NCI-H146 treated with DMSO at 0.1 percent for 48 hours (cell line): ENCODE results near the gene DGKH.
"Not testable (repeated sequence)": the region's sequence is repeated elsewhere in the genome, so short reads cannot be mapped to it uniquely, and the experiment has no call there.

ENCODE experiments used
- DNase-seq: peaks from one replicate; lab custom pipeline; 2025; ENCODE audit not compliant: unreplicated experiment; lab: John Stamatoyannopoulos, UW

DGKH gene

DNA sequence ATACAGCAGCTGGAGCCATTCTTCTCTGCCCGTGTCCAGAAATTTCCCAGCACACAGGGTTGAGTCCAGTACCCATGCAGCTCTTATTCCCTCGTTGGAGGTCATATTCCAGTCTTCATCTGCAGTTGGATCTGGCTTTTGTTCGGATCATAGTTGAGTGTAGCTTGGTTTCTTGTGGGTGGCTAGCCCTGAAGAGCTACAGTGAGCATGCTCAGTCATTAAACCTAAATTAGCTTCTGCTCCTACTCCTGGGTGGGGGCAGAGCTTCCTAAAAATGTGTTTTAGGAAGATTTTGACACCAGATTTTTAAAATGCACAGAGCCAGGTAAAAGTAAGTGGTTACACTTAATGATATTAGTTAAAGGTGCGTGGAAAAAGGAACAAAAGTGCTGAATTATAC is 64.4 kb downstream of the DGKH start:
- DNase-seq: no peak

DNA sequence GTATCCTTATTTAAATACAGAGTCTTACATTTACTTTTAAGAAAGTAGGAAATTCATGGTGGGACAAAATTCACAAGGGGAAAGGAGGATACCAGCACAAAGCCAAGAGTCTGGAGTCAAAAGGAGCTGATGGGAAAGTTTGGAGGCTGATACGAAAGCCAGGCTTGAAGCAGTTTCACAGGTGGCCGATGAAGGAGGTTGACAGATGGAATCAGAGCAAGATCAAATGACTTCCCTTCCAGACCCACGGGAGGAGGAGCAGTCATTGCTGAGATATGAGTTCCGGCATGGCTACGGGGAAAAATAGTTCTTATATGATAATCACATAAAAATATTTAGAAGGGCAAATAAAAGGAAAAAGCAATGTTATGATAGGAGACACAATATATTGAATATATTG is 65.0 kb downstream of the DGKH start:
- DNase-seq: no peak

GRCh38 chr13:42114278-42114677 is 65.8 kb downstream of the DGKH start:
- no peak for DNase-seq

- DNase-seq: no peak
These were observed 66.5 kb downstream of the DGKH start for GRCh38 chr13:42114912-42115311.

GRCh38 chr13:42116225-42116624 is 67.8 kb downstream of the DGKH start:
- DNase-seq: no peak

DNA sequence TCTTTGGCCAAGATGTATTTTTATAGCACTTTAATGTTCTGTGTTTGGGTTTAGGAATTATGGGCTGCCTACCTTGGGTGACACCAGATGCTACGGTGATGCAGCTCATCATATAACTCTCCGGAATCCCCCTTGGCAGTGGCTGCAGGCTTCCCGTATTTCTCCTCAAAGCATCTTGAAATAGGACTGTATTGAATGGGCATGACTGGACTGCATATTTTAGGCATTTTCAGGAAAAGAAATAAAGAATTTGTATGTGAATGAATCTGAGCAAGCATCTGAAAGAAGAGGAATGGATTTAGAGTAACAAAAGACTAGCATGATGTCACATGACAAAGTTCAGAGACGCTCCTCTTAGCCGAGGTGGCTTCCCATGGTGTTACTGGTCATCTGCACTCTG is 70.6 kb downstream of the DGKH start:
- DNase-seq: no peak

- no peak for DNase-seq
These were observed 71.4 kb downstream of the DGKH start for GRCh38 chr13:42119875-42120274.

GRCh38 chr13:42123600-42123999 is 75.2 kb downstream of the DGKH start:
- no peak for DNase-seq

- DNase-seq: no peak
These were observed 76.6 kb downstream of the DGKH start for GRCh38 chr13:42125046-42125445.

DNA sequence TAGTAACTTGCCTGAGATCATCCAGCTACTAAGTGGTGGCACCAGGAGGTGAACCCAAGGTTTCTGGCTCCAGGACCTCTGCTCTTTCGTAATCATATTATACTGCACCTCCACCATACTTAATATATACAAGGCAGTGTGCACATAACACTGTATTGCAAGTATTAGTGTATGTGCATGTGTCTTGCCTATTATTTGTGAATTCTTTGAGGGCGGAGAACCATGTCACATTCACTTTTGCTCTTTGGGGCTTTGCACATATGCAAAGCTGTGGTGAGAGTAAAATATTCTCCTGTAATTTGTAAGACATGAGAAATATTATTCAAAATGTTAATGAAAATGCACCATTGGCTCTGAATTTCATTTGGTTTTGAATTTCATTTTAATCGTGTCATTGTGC is 78.6 kb downstream of the DGKH start:
- no peak for DNase-seq

DNA sequence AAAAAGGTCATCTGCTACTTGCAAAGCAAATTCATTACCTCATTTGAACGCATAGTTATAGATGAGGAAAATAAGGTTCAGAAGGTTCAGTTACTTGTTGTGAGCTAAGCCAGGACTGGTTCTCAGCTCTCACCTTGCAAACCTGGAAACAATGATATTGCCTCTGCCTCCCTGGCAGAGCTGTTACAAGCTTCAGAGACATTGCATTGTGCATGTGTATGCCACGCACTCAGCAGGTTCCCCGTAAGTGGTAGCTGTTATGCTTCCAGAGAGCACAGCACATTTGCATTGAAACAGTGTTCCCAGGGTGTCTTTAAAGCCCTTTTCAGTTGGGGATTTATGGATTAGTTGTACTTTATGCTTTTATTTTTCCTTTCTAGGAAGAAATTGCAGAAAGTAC is 80.6 kb downstream of the DGKH start:
- no peak for DNase-seq

- no peak for DNase-seq
These were observed 88.1 kb downstream of the DGKH start for GRCh38 chr13:42136518-42136917.

DNA sequence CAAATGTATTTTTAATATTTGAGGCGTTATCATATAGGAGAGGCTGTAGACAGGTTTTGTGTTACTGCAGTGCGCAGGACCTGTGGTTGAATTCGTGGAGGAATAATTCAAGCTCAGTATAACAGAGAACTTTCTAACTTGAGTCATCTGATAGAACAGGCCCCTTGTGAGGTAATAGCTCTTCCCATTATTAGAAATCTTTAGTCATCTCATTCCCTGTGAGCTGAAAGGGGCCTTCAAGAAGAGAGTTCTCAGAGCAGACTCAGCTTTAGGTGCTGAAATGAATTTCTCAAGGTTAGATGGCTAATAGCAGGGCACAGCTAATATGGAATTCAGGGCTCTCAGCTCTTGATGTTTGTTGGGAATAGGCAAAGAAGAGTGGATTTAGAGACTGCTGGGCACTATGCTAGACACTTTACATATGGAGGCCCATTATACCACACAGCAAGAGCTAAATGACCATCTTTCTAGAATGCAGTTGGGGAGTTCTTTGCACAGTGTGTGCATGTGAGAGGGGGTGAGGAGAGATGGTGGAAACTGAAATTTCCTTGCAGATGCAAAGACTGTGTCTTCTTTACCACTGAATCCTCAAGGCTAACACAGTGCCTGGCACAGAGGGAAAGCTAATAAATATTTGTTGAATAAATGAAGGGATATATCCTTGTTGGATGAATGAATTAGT is 89.5 kb downstream of the DGKH start:
- no peak for DNase-seq

DNA sequence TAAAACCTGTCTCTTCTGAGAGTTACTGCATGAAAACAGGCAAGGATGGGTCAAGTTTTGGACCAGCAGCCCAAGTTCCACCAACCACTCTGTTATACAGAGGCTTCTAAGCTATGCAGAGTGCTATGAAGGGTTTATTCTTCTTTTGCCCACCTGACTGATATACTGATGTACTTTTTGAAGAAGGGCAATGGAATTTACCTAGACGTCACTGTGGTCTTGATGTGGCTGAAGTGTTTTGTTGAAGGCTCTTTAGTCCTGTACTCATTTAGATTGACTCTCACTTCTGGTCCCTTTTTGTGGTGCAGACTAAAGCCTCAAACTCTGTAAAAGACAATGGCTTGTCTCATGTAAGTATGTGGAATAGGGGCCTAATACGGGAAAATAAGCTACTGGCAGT is 92.0 kb downstream of the DGKH start:
- DNase-seq: no peak

- not testable (repeated sequence) for DNase-seq
These were observed 92.6 kb downstream of the DGKH start for GRCh38 chr13:42141052-42141451.

GRCh38 chr13:42146359-42146758 is 97.9 kb downstream of the DGKH start:
- no peak for DNase-seq

- no peak for DNase-seq
These were observed 100.1 kb downstream of the DGKH start for GRCh38 chr13:42148538-42148937.

- no peak for DNase-seq
These were observed 100.7 kb downstream of the DGKH start for GRCh38 chr13:42149136-42149535.

DNA sequence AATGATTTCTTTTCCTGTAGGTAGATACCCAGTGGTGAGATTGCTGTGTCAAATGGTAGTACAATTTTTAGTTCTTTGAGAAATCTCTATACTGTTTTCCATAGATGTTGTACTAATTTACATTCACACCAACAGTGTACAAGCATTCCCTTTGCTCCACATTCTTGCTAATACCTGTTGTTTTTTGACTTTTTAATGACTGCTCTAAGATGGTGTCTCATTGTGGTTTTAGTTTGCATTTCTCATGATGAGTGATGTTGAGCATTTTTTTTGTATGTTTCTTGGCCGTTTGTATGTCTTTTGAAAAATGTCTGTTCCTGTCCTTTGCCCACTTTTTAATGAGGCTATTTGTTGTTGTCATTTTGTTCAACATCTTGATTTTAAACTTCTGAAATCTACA is 103.3 kb downstream of the DGKH start:
- DNase-seq: no peak

- no peak for DNase-seq
These were observed 104.0 kb downstream of the DGKH start for GRCh38 chr13:42152495-42152894.

DNA sequence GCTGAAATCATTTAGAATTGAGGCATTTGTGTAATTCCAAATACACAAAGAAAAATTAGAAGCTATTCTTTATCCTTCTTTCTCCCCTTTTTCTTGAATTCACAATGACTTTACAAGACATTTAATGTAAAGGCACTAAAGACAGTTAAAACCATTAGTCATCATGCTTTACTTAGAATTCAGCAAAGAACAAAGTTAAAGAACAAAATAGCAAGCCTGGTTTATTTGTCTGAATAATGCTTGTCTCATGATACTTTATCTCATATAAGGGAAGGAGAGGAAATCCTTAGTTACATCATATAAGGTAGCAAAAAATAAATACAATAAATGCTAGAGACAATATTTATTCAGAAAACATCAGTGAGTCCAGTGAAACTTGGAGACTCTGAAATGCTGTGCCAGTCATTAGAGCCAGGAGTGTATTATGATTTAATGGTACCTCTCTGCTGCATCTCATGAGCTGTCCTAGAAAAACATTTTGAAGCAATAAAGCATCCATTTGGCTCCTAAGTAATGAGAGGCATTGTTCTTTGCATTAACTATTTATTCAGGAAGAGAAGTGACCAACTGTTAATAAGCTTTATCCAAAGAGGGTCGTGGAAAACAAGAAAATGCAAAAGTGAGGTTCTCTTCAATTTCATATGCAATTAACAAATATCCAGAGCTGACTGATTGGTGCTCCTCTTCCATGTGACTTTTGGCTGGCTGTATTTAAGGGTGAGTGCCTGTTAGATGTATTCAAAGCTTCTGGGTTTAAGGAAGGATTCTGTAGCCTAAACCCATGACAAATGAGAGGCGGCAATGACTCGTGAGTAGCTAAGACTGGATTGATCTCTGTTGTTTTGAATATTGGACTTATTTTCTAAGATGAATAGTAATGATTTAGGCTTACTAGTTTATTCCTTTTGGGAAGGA is 105.0 kb downstream of the DGKH start:
- no peak for DNase-seq

GRCh38 chr13:42155251-42155650 is 106.8 kb downstream of the DGKH start:
- no peak for DNase-seq
